Vagina (tissue), 2 donors: ENCODE measurements around the gene LRG1. TPM values are rescaled to one million over a fixed set of nuclear protein-coding genes. Genes with fewer than 3 reads are reported as not detected.

ENCODE experiments used
- DNase-seq, 2 donors: peaks; one replicate each; pipeline ENCODE4 v3.0.0-alpha.2; 2017; ENCODE audit errors: extremely low spot score in 2 of 2
- H3K27ac ChIP-seq: fragments of 200-600 bp; sonication (generic); one replicate; pipeline ENCODE4 v1.5.1; 2019
- H3K27me3 ChIP-seq: fragments of 200-600 bp; sonication (generic); one replicate; pipeline ENCODE4 v1.5.1; 2019
- H3K36me3 ChIP-seq, 2 donors: fragments of 200-600 bp; sonication (generic); one replicate each; pipeline ENCODE4 v1.5.1; 2017 to 2019
- H3K4me1 ChIP-seq: fragments of 200-600 bp; sonication (generic); one replicate; pipeline ENCODE4 v1.5.1; 2019
- H3K4me3 ChIP-seq, 2 donors: fragments of 200-600 bp; sonication (generic); 1 replicate in 1 of 2; 2 replicates in 1 of 2; pipeline ENCODE4 v1.5.1; 2016 to 2019
- H3K9me3 ChIP-seq: fragments of 200-600 bp; sonication (generic); one replicate; pipeline ENCODE4 v1.5.1; 2019
- CTCF ChIP-seq, 3 experiments: fragments of 450-650 bp in 2 of 3; fragments of 200-600 bp in 1 of 3; sonication (generic) in 1 of 3; IDR thresholded peaks; one replicate each; pipeline ENCODE4 v1.5.1; 2017 to 2019; ENCODE audit warnings: antibody characterized with exemption in 3 of 3, mild to moderate bottlenecking in 2 of 3, moderate library complexity in 2 of 3
- POLR2A ChIP-seq, 2 donors: fragments of 450-650 bp; IDR thresholded peaks; one replicate each; pipeline ENCODE4 v1.6.1; 2017; ENCODE audit warnings: antibody characterized with exemption in 2 of 2, mild to moderate bottlenecking in 2 of 2, moderate library complexity in 2 of 2
- POLR2AphosphoS5 ChIP-seq, 2 donors: sonication (generic); formaldehyde crosslinking; IDR thresholded peaks; one replicate each; pipeline ENCODE4 v1.9.0; 2017; ENCODE audit warnings: antibody characterized with exemption in 2 of 2, mild to moderate bottlenecking in 2 of 2, low read depth in 1 of 2; ENCODE audit not compliant: insufficient read depth in 1 of 2
- intact Hi-C: fragments of 100-400 bp; cut with DNase I; formaldehyde crosslinking; loops from one replicate; pipeline ENCODE4 v1.15.1; 2023
- total RNA-seq: library from RNA; depleted of rRNA; stranded (reverse); fragments of >200 nt; gene quantifications from one replicate; pipeline ENCODE4 v1.2.3, GENCODE V29; 2016

LRG1 gene
- total RNA-seq, 1 donor from 2014 or later: 6.9 TPM

GRCh38 chr19:4493929-4494690 lies 45.7 kb downstream of the LRG1 start:
- DNase-seq: no peak
- intact Hi-C loops: no loop called here
- TF ChIP-seq CTCF (IDR thresholded peaks at IDR 0.05) (no peak), POLR2AphosphoS5 (IDR thresholded peaks at IDR 0.05; ENCODE audit: insufficient read depth in 1 of 2, low read depth in 1 of 2) (no peak), POLR2A (IDR thresholded peaks at IDR 0.05) (no peak)
- Histone ChIP-seq H3K4me1 (no peaks in the 10 kb centered on the region), H3K27ac (no peak overlapping the region), H3K4me3 (no peak overlapping the region), H3K36me3 (peaks cover 0 to 84% of the 10 kb centered on the region in 2 donors), H3K9me3 (no peaks in the 10 kb centered on the region), H3K27me3 (no peaks in the 10 kb centered on the region)

DNA sequence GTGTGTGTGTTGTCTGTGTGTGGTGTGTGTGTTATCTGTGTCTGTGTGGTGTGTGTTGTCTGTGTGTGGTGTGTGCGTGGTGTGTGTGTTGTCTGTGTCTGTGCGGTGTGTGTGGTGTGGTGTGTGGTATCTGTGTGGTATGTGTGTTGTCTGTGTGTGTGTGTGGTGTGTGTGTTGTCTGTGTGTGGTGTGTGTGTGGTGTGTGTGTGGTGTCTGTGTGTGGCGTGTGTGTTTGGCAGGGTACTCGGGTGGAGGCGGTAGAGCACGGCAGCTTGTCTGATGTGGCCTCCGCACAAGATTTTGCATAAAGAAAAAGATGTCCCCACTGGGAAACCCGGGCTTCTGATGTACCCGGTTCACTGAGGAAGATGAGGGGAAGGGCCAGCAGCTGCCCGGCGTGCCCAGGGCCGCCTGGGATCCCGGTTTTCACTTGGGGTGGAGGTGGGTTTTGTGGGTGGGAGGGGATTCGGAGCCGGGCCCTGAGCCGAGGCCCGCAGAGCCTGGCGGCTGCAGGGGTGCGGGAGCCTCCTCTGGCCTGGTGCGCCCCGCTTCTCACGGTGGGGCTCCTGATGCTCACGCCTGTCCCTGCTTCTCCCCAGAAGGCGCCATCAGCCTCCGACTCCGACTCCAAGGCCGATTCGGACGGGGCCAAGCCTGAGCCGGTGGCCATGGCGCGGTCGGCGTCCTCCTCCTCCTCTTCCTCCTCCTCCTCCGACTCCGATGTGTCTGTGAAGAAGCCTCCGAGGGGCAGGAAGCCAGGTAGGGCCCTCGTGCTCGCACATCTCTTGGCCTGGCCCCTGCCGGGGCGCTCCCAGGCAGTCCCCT lies 46.5 kb downstream of the LRG1 start:
- intact Hi-C loops: no loop called here
- Histone ChIP-seq H3K36me3 (peaks cover 0 to 85% of the 10 kb centered on the region in 2 donors), H3K4me1 (no peaks in the 10 kb centered on the region), H3K9me3 (no peaks in the 10 kb centered on the region), H3K4me3 (no peak overlapping the region), H3K27me3 (no peaks in the 10 kb centered on the region), H3K27ac (no peak overlapping the region)
- TF ChIP-seq POLR2AphosphoS5 (IDR thresholded peaks at IDR 0.05; ENCODE audit: insufficient read depth in 1 of 2, low read depth in 1 of 2) (no peak), POLR2A (IDR thresholded peaks at IDR 0.05) (no peak), CTCF (IDR thresholded peaks at IDR 0.05) (no peak)
- DNase-seq: no peak

DNA sequence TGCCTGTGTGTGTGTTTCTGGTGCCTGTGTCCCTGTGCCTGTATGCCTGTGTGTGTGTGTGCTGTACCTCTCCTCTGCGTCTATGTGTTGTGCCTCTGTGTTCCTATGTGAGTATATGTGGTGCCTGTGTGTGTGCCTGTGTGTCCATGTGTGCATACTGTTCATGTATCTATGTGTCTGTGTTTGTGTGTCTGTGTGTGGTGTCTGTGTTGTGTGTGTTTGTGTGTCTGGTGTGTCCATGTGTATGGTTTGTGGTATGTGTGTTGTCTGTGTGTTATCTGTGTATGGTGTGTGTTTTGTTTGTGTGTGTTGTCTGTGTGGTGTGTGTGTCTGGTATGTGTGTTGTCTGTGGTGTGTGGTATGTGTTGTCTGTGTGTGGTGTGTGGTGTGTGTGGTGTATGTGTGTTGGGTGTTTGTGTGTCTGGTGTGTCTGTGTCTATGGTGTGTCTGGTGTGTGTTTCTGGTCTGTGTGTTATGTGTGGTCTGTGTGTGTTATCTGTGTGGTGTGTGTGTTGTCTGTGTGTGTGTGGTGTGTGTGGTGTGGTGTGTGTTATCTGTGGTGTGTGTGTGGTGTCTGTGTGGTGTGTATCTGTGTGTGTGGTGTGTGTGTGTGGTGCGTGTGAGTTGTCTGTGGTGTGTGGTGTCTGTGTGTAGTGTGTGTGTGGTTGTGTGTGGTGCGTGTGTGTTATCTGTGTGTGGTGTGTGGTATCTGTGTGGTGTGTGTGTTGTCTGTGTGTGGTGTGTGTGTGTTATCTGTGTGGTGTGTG lies 47.3 kb downstream of the LRG1 start:
- Histone ChIP-seq H3K27ac (no peak overlapping the region), H3K9me3 (no peaks in the 10 kb centered on the region), H3K4me1 (no peaks in the 10 kb centered on the region), H3K36me3 (peaks cover 0 to 80% of the 10 kb centered on the region in 2 donors), H3K4me3 (no peak overlapping the region), H3K27me3 (no peaks in the 10 kb centered on the region)
- TF ChIP-seq POLR2A (IDR thresholded peaks at IDR 0.05): no peak
- no peak for TF ChIP-seq POLR2AphosphoS5 (IDR thresholded peaks at IDR 0.05; ENCODE audit: insufficient read depth in 1 of 2, low read depth in 1 of 2)
- no peak for TF ChIP-seq CTCF (IDR thresholded peaks at IDR 0.05)
- intact Hi-C loops: no loop called here
- DNase-seq: no peak

DNA sequence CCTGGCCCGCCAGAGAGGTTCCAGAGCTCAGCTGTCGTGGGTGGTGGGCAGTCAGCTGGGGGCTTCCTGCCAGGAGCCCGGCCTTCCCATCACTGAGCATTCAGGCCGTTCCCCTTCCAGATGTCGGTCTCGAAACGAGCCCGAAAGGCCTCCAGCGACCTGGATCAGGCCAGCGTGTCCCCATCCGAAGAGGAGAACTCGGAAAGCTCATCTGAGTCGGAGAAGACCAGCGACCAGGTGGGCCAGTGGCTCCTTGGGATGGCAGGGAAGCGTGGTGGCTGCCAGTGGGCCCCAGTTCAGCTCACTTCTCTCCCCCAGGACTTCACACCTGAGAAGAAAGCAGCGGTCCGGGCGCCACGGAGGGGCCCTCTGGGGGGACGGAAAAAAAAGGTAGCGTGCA lies 48.4 kb downstream of the LRG1 start:
- intact Hi-C loops: no loop called here
- DNase-seq: no peak
- TF ChIP-seq POLR2A (IDR thresholded peaks at IDR 0.05) (no peak), CTCF (IDR thresholded peaks at IDR 0.05) (no peak), POLR2AphosphoS5 (IDR thresholded peaks at IDR 0.05; ENCODE audit: insufficient read depth in 1 of 2, low read depth in 1 of 2) (no peak)
- H3K27ac ChIP-seq: no peak overlapping the region
- H3K4me3 ChIP-seq: no peak overlapping the region
- H3K27me3 ChIP-seq: no peaks in the 10 kb centered on the region
- no peaks in the 10 kb centered on the region for H3K9me3 ChIP-seq
- H3K4me1 ChIP-seq: no peaks in the 10 kb centered on the region
- peaks cover 0 to 69% of the 10 kb centered on the region in 2 donors for H3K36me3 ChIP-seq
